Left ventricle myocardium inferior (tissue), 1 donor: ENCODE results near the gene TMSB10. TPM values are rescaled to one million over a fixed set of nuclear protein-coding genes. Genes with fewer than 3 reads are reported as not detected.
"Not testable (repeated sequence)": the region's sequence is repeated elsewhere in the genome, so short reads cannot be mapped to it uniquely, and the experiment has no call there.

Source experiments
- DNase-seq: peaks from one replicate; pipeline ENCODE4 v3.0.0-alpha.2; 2020
- H3K27ac ChIP-seq: fragments of 200-600 bp; replicated peaks from 2 replicates; pipeline ENCODE4 v1.8.0; 2021
- H3K27me3 ChIP-seq: fragments of 200-600 bp; 2 replicates; pipeline ENCODE4 v1.8.0; 2021; ENCODE audit warnings: low read depth
- H3K36me3 ChIP-seq: fragments of 200-600 bp; 2 replicates; pipeline ENCODE4 v1.8.0; 2021
- H3K4me1 ChIP-seq: fragments of 200-600 bp; 2 replicates; pipeline ENCODE4 v1.8.0; 2021
- H3K4me3 ChIP-seq: fragments of 200-600 bp; 2 replicates; pipeline ENCODE4 v1.8.0; 2021; ENCODE audit warnings: mild to moderate bottlenecking, moderate library complexity
- H3K9me3 ChIP-seq: fragments of 200-600 bp; replicated peaks from 2 replicates; pipeline ENCODE4 v1.8.0; 2021
- CTCF ChIP-seq: fragments of 200-600 bp; IDR thresholded peaks from 2 replicates; pipeline ENCODE4 v1.8.0; 2021; ENCODE audit warnings: antibody characterized with exemption, mild to moderate bottlenecking, borderline replicate concordance
- intact Hi-C: fragments of 100-400 bp; cut with micrococcal nuclease; formaldehyde crosslinking; loops from one replicate; pipeline ENCODE4 v1.11.0; 2022
- total RNA-seq: library from RNA; stranded (reverse); fragmentation: NEBNext Ultra II Directional; extraction: Animal tissue kit (Norgen Biotek cat#: 25700); gene quantifications from one replicate; pipeline ENCODE4 v1.2.1, GENCODE V29; 2021
- donor health status: DM: no; HTN: yes; CAD: no; lungs with severe emphysema.

Gene TMSB10
- total RNA-seq, 1 donor from 2014 or later, result 400 TPM

GRCh38 chr2:84870306-84870705, 35.1 kb upstream of the TMSB10 start:
- no peak overlapping the region for H3K27ac ChIP-seq
- H3K36me3 ChIP-seq, result no peaks in the 10 kb centered on the region
- H3K9me3 ChIP-seq, result no peaks in the 10 kb centered on the region
- no peak for DNase-seq
- H3K27me3 ChIP-seq, result peaks cover 6% of the 10 kb centered on the region
- intact Hi-C loops, result no loop called here
- no peak overlapping the region for H3K4me3 ChIP-seq
- no peaks in the 10 kb centered on the region for H3K4me1 ChIP-seq
- no peak for TF ChIP-seq CTCF

- H3K9me3 ChIP-seq, result not testable (repeated sequence)
Measured at GRCh38 chr2:84872691-84873090, 32.8 kb upstream of the TMSB10 start.

GRCh38 chr2:84873350-84873749, 32.1 kb upstream of the TMSB10 start:
- H3K4me3 ChIP-seq, result no peak overlapping the region
- H3K4me1 ChIP-seq, result no peaks in the 10 kb centered on the region
- no peak for DNase-seq
- TF ChIP-seq CTCF, result no peak
- no peaks in the 10 kb centered on the region for H3K9me3 ChIP-seq
- intact Hi-C loops, result no loop called here
- H3K27me3 ChIP-seq, result peaks cover 1% of the 10 kb centered on the region
- no peak overlapping the region for H3K27ac ChIP-seq
- no peaks in the 10 kb centered on the region for H3K36me3 ChIP-seq

More at GRCh38 chr2:84872691-84873090, 32.8 kb upstream of the TMSB10 start:
- DNase-seq, intact Hi-C loops, H3K4me3 ChIP-seq, H3K4me1 ChIP-seq, H3K27ac ChIP-seq, H3K36me3 ChIP-seq, H3K27me3 ChIP-seq: not testable (repeated sequence)

GRCh38 chr2:84874381-84875212, 30.9 kb upstream of the TMSB10 start:
- Histone ChIP-seq H3K4me3 (no peak overlapping the region), H3K27ac (no peak overlapping the region), H3K4me1 (peaks cover 2% of the 10 kb centered on the region), H3K9me3 (no peaks in the 10 kb centered on the region), H3K36me3 (no peaks in the 10 kb centered on the region), H3K27me3 (peaks cover 14% of the 10 kb centered on the region)
- intact Hi-C loops, result no loop called here
- TF ChIP-seq CTCF, result no peak
- DNase-seq, result no peak

- no peak for TF ChIP-seq CTCF
- no peaks in the 10 kb centered on the region for H3K9me3 ChIP-seq
- no peaks in the 10 kb centered on the region for H3K36me3 ChIP-seq
- no peak for DNase-seq
- peaks cover 8% of the 10 kb centered on the region for H3K4me1 ChIP-seq
- H3K27ac ChIP-seq, result no peak overlapping the region
- intact Hi-C loops, result no loop called here
- H3K4me3 ChIP-seq, result no peak overlapping the region
- H3K27me3 ChIP-seq, result peaks cover 20% of the 10 kb centered on the region
Measured at GRCh38 chr2:84875213-84875560, 30.3 kb upstream of the TMSB10 start.

- H3K9me3 ChIP-seq, H3K36me3 ChIP-seq, DNase-seq, intact Hi-C loops, H3K4me3 ChIP-seq, H3K27ac ChIP-seq: not testable (repeated sequence)
- Histone ChIP-seq H3K27me3 (peaks cover 24% of the 10 kb centered on the region), H3K4me1 (peaks cover 12% of the 10 kb centered on the region)
Measured at GRCh38 chr2:84875619-84876018, 29.8 kb upstream of the TMSB10 start.
